K562 (cell line): ENCODE measurements around the gene HIVEP2.

Experiments
- CBX8 ChIP-seq: fragments of 200-600 bp; sonication (generic); IDR thresholded peaks from 2 replicates; pipeline ENCODE4 v1.6.1; 2012; ENCODE audit warnings: borderline replicate concordance, mixed run types, low read depth, mild to moderate bottlenecking, moderate library complexity, mixed read lengths, low read length, control low read depth, inconsistent platforms; ENCODE audit not compliant: poor library complexity, severe bottlenecking; ENCODE audit errors: extremely low read depth
- CCAR2 ChIP-seq: fragments of 200-400 bp; formaldehyde crosslinking; IDR thresholded peaks from 2 replicates; pipeline ENCODE4 v1.6.1; 2017; ENCODE audit warnings: mild to moderate bottlenecking, low read depth, low read length
- POLR2A ChIP-seq: fragments of 450-650 bp; conservative IDR thresholded peaks from 2 replicates; pipeline ENCODE4 v1.6.1; 2016
- RBBP5 ChIP-seq: fragments of 200-600 bp; sonication (generic); IDR thresholded peaks from 2 replicates; pipeline ENCODE4 v1.6.1; 2012; ENCODE audit warnings: borderline replicate concordance, mild to moderate bottlenecking, low read length, control low read depth, inconsistent platforms; ENCODE audit not compliant: insufficient read depth, poor library complexity, severe bottlenecking
- SNRNP70 ChIP-seq: fragments of 200-400 bp; formaldehyde crosslinking; optimal IDR thresholded peaks from 2 replicates; pipeline ENCODE3; 2017; ENCODE audit warnings: low read depth, low read length
- SREBF2 ChIP-seq: sonication (generic); formaldehyde crosslinking; IDR thresholded peaks from 2 replicates; pipeline ENCODE4 v1.4.0; 2020; ENCODE audit warnings: mild to moderate bottlenecking, missing genetic modification reagents
- YY1 ChIP-seq, 3 experiments: IDR thresholded peaks; 2 replicates each; pipeline ENCODE4 v1.6.1; 2011; ENCODE audit warnings: low read length in 2 of 3, mild to moderate bottlenecking in 2 of 3, moderate library complexity in 2 of 3, borderline replicate concordance in 1 of 3, control low read depth in 1 of 3, low read depth in 1 of 3; ENCODE audit not compliant: insufficient read depth in 3 of 3, insufficient replicate concordance in 2 of 3, control insufficient read depth in 1 of 3, insufficient read length in 1 of 3; ENCODE audit errors: extremely low read depth in 1 of 3
- ZBTB33 ChIP-seq: sonication (generic); formaldehyde crosslinking; IDR thresholded peaks from 2 replicates; pipeline ENCODE4 v1.8.1; 2023; ENCODE audit warnings: mild to moderate bottlenecking, missing genetic modification reagents
- ZBTB34 ChIP-seq: fragments of 250-450 bp; sonication (Bioruptor Pico); IDR thresholded peaks from 2 replicates; pipeline ENCODE4 v1.8.0; 2021; ENCODE audit warnings: mild to moderate bottlenecking, moderate library complexity
- ZNF197 ChIP-seq: fragments of 200-800 bp; sonication (Bioruptor generic); IDR thresholded peaks from 2 replicates; pipeline ENCODE4 v1.6.1; 2016; ENCODE audit warnings: low read depth, missing genetic modification characterization, missing compliant biosample characterization
- ZNF224 ChIP-seq: sonication (generic); formaldehyde crosslinking; IDR thresholded peaks from 2 replicates; pipeline ENCODE4 v1.8.0; 2022; ENCODE audit warnings: mild to moderate bottlenecking, missing genetic modification reagents
- ZNF57 ChIP-seq: fragments of 450-650 bp; formaldehyde crosslinking; IDR thresholded peaks from 2 replicates; pipeline ENCODE4 v1.4.0; 2020; ENCODE audit warnings: mild to moderate bottlenecking, moderate library complexity
- ZNF785 ChIP-seq: fragments of 250-450 bp; sonication (Bioruptor Pico); IDR thresholded peaks from 2 replicates; pipeline ENCODE4 v1.4.0; 2020; ENCODE audit warnings: mild to moderate bottlenecking
- TF ChIP-seq, protein P1 (sequence below), 3 experiments: IDR thresholded peaks in 2 of 3; conservative IDR thresholded peaks in 1 of 3; 2 replicates each; pipeline ENCODE4 v1.5.1; 2011 to 2012; ENCODE audit warnings: low read length in 3 of 3, mild to moderate bottlenecking in 3 of 3, control low read depth in 2 of 3, improper control_type of control experiment in 1 of 3, inconsistent platforms in 1 of 3, low read depth in 1 of 3, mixed read lengths in 1 of 3, moderate library complexity in 1 of 3; ENCODE audit not compliant: insufficient read depth in 2 of 3

DNA sequence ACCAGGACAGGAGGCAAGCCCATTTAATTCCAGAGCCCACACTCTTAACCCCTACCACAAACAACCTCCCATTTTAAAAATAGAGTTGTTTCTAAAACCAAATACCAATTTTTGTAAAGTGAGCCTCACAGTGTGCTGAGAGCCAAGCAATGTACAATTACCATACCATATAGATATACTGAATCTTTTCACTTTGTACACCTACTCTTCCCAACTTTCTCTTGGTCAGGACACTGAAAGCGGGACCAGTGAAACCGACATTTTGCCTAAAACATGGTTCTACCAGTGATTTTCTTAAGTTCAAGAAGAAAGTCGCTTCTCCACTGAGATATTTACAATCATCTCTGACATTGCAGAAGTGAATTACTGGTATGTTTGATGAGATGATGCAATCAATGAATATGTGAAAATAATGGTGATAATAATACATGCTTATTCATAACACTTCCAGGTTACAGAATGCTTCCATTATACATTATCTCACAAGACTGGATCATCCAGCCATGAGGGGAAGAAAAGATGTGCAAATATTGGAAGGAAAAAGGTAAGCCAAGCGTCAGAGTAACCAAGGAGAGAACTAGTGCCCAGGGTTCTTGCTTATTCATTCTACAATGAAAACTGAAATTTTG, 74.1 kb downstream of the HIVEP2 start:
- TF ChIP-seq ZBTB34 (CRISPR knock-in tag), result no peak
- TF ChIP-seq, protein P1, sequence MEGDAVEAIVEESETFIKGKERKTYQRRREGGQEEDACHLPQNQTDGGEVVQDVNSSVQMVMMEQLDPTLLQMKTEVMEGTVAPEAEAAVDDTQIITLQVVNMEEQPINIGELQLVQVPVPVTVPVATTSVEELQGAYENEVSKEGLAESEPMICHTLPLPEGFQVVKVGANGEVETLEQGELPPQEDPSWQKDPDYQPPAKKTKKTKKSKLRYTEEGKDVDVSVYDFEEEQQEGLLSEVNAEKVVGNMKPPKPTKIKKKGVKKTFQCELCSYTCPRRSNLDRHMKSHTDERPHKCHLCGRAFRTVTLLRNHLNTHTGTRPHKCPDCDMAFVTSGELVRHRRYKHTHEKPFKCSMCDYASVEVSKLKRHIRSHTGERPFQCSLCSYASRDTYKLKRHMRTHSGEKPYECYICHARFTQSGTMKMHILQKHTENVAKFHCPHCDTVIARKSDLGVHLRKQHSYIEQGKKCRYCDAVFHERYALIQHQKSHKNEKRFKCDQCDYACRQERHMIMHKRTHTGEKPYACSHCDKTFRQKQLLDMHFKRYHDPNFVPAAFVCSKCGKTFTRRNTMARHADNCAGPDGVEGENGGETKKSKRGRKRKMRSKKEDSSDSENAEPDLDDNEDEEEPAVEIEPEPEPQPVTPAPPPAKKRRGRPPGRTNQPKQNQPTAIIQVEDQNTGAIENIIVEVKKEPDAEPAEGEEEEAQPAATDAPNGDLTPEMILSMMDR (IDR thresholded peaks at IDR 0.05 in 2 of 3, conservative IDR thresholded peaks at IDR 0.05 in 1 of 3; ENCODE audit: insufficient read depth in 2 of 3, low read depth in 1 of 3, low read length in 3 of 3), result no peak
- TF ChIP-seq ZNF57 (CRISPR knock-in tag), result no peak
- no peak for TF ChIP-seq ZNF224 (CRISPR knock-in tag)
- no peak for TF ChIP-seq POLR2A
- TF ChIP-seq ZNF785 (CRISPR knock-in tag), result no peak
- no peak for TF ChIP-seq RBBP5
- TF ChIP-seq ZBTB33 (CRISPR knock-in tag), result no peak
- TF ChIP-seq YY1 (IDR thresholded peaks at IDR 0.05; ENCODE audit: borderline replicate concordance in 1 of 3, control insufficient read depth in 1 of 3, extremely low read depth in 1 of 3, insufficient read depth in 3 of 3, insufficient read length in 1 of 3, insufficient replicate concordance in 2 of 3, low read depth in 1 of 3, low read length in 2 of 3), result no peak
- TF ChIP-seq CBX8, result no peak
- no peak for TF ChIP-seq ZNF197
- TF ChIP-seq CCAR2, result no peak
- TF ChIP-seq SNRNP70, result no peak
- TF ChIP-seq SREBF2 (CRISPR knock-in tag), result no peak
